Measurements from ENCODE around the gene STAB1.

Gene STAB1

GRCh38 chr3:52570076-52570475 lies 74.9 kb downstream of the STAB1 start:
- Histone ChIP-seq H3K9ac (ENCODE audit: insufficient read length) (no peak overlapping the region), H3K36me3 (ENCODE audit: insufficient read depth, low read length) (peaks cover 6% of the 10 kb centered on the region; the same call in 1 of the 2 replicates), H3K4me3 (no peak overlapping the region), H3K9me3 (ENCODE audit: low read depth, low read length) (no peaks in the 10 kb centered on the region), H3K27ac (no peak overlapping the region)
- no peak for TF ChIP-seq FOXP2 (optimal IDR thresholded peaks at IDR 0.05; ENCODE audit: control extremely low read depth, extremely low read length, insufficient read depth)
- TF ChIP-seq EZH2 (IDR thresholded peaks at IDR 0.05): no peak
- TF ChIP-seq POLR2AphosphoS5 (IDR thresholded peaks at IDR 0.05; ENCODE audit: borderline replicate concordance, low read depth, low read length): no peak
- no peak for DNase-seq (ENCODE audit: low read depth, low spot score)

GRCh38 chr3:52572221-52572620 lies 77.1 kb downstream of the STAB1 start:
- TF ChIP-seq FOXP2 (optimal IDR thresholded peaks at IDR 0.05; ENCODE audit: control extremely low read depth, extremely low read length, insufficient read depth): no peak
- no peak for TF ChIP-seq POLR2AphosphoS5 (IDR thresholded peaks at IDR 0.05; ENCODE audit: borderline replicate concordance, low read depth, low read length)
- no peak for TF ChIP-seq EZH2 (IDR thresholded peaks at IDR 0.05)
- Histone ChIP-seq H3K36me3 (ENCODE audit: insufficient read depth, low read length) (peaks cover 16% of the 10 kb centered on the region; the same call in 1 of the 2 replicates), H3K9me3 (ENCODE audit: low read depth, low read length) (no peaks in the 10 kb centered on the region), H3K9ac (ENCODE audit: insufficient read length) (no peak overlapping the region), H3K27ac (no peak overlapping the region), H3K4me3 (no peak overlapping the region)
- no peak for DNase-seq (ENCODE audit: low read depth, low spot score)

Measured in SK-N-MC (cell line).